NCI-H1048 (cell line): ENCODE data around the gene DDX25.

ENCODE experiments used
- DNase-seq: peaks from one replicate; lab custom pipeline; 2025; lab: John Stamatoyannopoulos, UW

Gene DDX25

GRCh38 chr11:125950696-125951651 lies 46.7 kb downstream of the DDX25 start:
- no peak for DNase-seq

- DNase-seq = no peak
These were observed 47.4 kb downstream of the DDX25 start for GRCh38 chr11:125951731-125952130.

- no peak for DNase-seq
These were observed 48.3 kb downstream of the DDX25 start for GRCh38 chr11:125952559-125952958.

GRCh38 chr11:125952973-125953372 lies 48.7 kb downstream of the DDX25 start:
- no peak for DNase-seq

GRCh38 chr11:125953401-125953935 lies 49.2 kb downstream of the DDX25 start:
- no peak for DNase-seq

GRCh38 chr11:125954123-125954944 lies 50.0 kb downstream of the DDX25 start:
- DNase-seq = no peak

GRCh38 chr11:125954945-125955640 lies 50.8 kb downstream of the DDX25 start:
- no peak for DNase-seq

- DNase-seq = no peak
These were observed 51.5 kb downstream of the DDX25 start for GRCh38 chr11:125955856-125956255.

GRCh38 chr11:125956391-125957134 lies 52.3 kb downstream of the DDX25 start:
- DNase-seq = no peak

GRCh38 chr11:125957618-125958332 lies 53.5 kb downstream of the DDX25 start:
- no peak for DNase-seq

GRCh38 chr11:125958872-125959400 lies 54.6 kb downstream of the DDX25 start:
- no peak for DNase-seq

GRCh38 chr11:125959511-125959910 lies 55.2 kb downstream of the DDX25 start:
- no peak for DNase-seq

GRCh38 chr11:125959931-125960330 lies 55.6 kb downstream of the DDX25 start:
- DNase-seq = no peak

GRCh38 chr11:125960771-125961170 lies 56.5 kb downstream of the DDX25 start:
- no peak for DNase-seq

GRCh38 chr11:125967515-125967914 lies 63.2 kb downstream of the DDX25 start:
- DNase-seq = no peak

GRCh38 chr11:125968354-125968753 lies 64.0 kb downstream of the DDX25 start:
- no peak for DNase-seq

- DNase-seq = no peak
These were observed 67.3 kb downstream of the DDX25 start for GRCh38 chr11:125971618-125972017.

- DNase-seq = no peak
These were observed 70.0 kb downstream of the DDX25 start for GRCh38 chr11:125974284-125974683.

- no peak for DNase-seq
These were observed 71.3 kb downstream of the DDX25 start for GRCh38 chr11:125975634-125976033.

- DNase-seq = no peak
These were observed 71.8 kb downstream of the DDX25 start for GRCh38 chr11:125976156-125976555.
